HG03159 (cell line): ENCODE measurements around the gene FNIP2.
"Not testable (repeated sequence)": the region's sequence is repeated elsewhere in the genome, so short reads cannot be mapped to it uniquely, and the experiment has no call there.

ENCODE experiments used
- ATAC-seq: cut with Tn5 transposase; IDR thresholded peaks from one replicate; pipeline ENCODE4 v1.9.1; 2021; ENCODE audit warnings: mild to moderate bottlenecking, moderate library complexity; ENCODE audit not compliant: unreplicated experiment

FNIP2 gene

DNA sequence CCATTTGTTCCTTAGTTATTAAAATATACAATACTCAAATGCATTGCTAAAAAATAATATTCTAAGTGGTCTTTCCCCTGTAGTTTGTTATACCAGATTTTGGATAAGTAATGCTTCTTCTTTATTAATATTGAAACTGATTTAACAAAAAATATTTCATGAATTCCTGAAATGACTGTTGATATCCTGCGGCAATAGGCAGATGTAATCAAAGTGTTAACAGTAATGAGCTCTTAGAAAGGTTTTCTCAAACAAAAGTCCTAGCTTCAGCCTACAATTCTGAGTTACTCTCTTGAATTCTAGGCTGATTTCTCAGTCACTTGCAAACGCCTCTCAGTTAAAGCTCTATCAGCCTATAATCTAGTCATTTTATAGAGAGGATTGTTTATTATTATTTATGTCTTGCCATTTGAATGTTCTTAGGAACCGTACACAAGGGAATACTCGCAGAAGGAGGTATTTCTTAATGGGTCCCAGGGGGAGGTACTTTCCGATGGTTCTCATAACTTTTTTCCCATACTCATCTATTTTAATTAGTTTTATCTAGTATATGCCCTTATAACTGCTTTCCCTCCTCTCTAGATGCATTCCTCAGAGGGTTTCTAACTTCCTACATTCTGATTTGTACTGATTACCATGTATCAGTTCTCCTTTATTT lies 96.8 kb downstream of the FNIP2 start:
- no peak for ATAC-seq

DNA sequence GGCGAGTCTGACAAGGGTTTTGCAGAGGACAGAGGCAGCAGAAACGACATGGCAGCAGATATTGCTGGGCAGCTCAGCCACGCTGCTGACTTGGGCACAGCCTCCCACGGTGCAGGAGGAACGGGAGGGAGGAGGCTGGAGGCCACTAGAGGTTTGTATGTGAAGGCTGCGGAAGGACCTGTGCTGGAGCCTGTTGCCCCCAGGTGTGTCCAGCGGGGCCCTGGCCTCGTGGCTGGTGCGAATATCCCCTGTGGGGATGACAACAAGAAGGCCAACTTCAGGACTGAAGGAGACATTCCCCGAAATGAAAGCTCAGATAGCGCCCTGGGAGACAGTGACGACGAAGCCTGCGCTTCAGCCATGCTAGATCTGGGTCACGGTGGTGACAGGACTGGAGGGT lies 100.2 kb downstream of the FNIP2 start:
- no peak for ATAC-seq

DNA sequence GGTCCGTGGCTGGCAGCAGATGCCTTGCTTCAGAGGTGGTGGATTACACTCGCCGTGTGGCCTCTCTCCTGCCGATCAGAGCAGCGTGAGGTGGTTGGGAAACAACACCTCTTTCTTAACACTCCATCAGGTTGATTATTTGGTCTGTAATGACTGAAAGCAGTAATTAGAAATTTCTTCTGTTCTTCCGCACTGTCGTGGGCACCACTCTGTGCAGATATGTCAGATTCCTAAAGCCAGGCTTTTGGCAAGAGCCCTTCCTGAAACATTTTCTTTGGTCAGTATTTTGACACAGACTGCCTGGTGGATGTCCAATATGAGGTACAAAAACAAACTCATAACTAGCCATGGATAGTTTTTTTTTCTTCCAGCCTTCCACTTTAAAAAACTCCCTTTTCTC lies 100.9 kb downstream of the FNIP2 start:
- ATAC-seq = no peak

DNA sequence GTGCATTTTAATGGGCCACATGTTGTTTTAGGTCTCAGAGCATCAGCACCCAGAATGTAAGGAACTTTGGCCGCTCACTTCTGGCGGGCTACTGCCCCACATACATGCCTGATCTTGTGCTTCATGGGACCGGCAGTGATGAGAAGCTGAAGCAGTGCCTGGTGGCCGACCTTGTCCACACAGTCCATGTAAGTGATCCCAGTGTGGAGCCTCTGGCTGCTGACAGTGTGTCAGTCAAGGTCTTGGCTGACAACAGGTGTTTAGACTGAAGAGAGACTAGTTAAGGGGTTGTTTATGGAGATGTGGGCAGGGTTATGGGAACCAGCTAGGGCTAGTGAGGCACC lies 101.4 kb downstream of the FNIP2 start:
- no peak for ATAC-seq

DNA sequence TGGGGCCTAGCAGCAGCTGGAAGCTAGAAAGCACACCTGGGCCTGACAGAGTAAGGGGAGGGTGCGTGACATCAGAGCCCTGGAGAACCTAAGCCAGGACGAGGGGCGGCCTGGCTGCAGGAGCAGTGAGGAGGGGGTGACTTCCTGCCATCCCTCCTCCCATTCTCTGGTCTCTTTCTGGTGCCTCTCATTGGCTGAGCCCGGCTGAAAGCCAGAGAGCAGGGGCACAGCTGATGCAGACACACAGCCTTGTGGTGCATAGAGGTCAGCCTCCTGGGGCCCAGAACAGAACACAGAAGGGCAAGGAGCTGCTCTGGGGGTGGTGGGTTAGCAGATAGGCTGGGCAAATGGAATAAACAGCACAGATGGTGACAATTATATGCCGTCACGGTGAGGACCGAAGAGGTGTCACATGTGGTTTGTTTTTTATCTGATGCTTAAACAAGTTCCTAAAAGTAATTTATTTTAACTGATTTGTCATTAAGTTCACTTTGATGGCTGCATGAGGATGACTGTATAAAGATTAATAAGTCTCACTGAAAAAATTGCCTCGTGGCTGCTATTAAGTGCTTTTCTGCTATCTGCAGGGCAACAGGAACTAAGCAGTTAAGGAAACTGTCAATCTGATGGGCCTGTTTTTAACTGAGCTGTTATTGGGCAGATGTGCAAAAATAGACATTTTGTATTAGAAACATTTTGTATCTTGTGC lies 102.0 kb downstream of the FNIP2 start:
- ATAC-seq = no peak

DNA sequence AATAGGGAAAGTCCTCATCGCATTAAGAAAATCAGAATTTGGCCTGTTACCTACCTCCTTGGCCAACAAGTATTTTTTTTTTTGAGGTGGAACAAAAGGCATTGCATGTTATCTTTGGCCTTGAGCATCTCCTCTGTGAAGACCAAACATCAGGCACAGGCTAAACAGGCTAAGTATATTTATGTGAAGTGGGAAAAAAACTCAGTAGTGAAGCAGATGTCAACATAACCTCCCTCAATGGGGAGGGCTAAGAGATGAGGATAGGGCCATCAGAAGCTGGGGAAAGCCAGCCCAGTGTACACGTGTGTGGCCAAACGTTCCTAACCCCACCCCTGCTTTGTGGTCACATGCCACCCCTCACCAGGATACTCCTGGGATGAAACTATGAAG lies 102.5 kb downstream of the FNIP2 start:
- no peak for ATAC-seq

DNA sequence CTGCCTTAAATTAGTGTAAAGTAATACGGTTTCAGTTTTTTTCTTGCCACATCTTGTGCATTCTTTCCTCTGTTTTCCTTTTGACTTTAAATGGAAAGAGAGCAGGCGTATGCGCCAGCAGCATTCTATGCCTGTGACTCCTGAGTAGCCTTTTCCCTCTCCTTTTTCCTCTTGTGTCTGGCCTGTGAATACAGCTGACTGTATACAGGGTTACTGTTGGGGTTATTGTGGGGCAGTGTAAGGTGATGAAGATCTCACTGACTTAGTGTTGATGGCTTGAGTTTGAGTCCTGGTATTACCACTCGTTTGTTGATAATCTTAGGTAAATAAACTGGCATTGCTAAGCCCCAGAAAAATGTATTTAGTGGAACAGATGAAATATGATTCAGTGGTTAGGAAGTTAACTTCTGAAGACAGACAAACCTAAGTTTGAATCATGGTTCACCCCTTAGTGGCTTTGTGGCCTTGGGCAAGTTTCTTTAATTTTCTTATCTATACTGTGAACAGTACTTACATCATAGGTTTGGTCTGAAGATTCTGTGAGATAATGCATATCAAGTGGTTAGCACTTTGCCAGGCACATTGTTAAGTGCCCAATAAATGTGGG lies 105.1 kb downstream of the FNIP2 start:
- ATAC-seq = no peak

DNA sequence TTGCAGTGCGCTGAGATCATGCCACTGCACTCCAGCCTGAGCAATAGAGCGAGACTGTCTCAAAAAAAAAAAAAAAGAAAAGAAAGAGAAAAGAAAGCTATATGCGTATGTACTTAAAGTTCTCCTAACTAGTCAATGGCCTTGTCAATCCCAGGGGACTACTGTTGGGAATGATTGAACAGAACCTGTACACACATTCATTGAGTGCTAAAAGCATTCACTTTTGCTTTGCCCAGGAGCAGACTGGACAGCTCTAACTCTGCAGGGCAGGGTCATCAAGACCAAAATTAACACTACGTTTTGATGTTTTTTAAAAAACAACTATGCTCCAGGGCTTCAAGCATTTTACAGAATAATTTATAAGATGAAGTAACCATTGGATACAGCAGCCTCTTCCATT lies 106.2 kb downstream of the FNIP2 start:
- no peak for ATAC-seq

DNA sequence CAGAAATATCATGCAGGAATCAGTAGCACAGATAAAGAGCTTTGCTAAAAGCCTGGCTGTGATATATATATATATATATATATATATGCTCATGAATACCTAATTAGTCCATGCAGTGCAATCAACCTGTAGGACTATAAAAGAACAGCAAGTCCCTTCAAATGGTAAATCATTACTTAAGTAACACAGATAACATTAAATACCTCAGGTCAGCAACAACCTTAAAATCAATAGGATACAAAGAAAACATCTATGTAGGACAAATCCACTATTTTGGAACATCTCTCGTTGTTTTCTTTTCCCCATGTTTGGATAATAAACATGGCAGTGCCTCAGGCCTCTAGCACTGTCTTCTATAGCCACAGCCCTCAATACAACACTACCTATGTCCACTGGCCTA lies 106.6 kb downstream of the FNIP2 start:
- ATAC-seq = no peak

DNA sequence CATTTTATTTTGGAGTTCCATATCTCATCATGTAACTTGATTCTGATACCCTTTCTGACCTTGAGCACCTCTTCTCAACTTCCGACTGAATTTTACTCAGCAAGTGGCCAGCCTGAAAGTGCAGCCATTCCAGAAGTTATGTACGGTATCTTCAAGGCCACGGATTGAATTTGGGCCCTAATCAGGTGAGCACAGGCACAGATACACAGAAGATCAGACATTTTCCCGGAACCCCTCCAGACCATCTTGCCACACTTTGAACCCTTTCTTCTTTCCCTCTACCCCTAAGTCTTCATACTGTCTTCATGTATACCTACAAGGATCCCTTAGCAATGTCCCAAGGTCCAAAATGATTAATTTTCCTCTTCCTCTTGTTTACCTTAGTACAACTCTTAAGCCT lies 108.2 kb downstream of the FNIP2 start:
- ATAC-seq = no peak

DNA sequence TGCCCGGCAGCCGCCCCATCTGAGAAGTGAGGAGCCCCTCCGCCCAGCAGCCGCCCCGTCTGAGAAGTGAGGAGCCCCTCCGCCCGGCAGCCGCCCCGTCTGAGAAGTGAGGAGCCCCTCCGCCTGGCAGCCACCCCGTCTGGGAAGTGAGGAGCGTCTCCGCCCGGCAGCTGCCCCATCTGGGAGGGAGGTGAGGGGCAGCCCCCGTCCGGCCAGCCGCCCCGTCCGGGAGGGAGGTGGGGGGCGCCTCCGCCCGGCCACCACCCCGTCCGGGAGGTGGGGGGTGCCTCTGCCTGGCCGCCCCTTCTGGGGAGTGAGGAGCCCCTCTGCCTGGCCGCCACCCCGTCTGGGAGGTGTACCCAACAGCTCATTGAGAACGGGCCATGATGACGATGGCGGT lies 113.3 kb downstream of the FNIP2 start:
- ATAC-seq = not testable (repeated sequence)

DNA sequence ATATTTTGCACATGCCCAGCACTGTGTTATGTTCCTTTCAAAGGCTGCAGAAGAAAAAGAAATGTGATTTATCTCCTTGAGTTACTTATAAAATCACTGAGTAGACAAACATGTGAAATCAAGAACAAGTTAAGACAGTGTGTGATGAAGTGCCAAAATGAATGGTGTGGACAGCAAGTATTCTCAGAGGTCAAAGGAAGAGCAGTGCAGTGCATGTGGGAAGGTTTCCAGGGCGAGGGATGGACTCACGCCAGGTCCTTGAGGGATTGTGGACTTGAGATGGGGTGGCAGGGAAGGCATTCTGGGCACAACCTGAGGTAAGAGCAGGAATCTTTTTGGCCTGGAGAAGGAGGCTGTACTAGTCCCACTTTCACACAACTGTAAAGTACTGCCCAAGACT lies 115.5 kb downstream of the FNIP2 start:
- no peak for ATAC-seq

DNA sequence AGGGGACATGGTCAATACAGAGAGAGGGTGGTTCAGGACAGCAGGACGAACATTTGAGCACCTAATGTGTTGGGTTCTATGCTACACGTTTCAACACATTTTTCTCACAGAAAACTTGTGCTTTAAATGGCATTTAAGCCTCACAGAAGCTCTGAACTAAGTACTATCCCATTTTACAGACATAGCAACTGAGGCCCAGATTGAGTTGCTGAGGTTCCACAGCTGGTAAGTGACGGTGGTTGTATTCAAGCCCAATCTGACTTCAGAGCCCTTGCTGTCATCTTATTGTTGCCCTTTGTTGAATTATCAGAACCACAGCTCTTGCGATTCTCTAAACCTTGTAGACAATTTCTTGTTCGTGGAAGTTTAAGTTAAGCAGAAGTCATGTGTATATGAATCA lies 116.7 kb downstream of the FNIP2 start:
- ATAC-seq = no peak

DNA sequence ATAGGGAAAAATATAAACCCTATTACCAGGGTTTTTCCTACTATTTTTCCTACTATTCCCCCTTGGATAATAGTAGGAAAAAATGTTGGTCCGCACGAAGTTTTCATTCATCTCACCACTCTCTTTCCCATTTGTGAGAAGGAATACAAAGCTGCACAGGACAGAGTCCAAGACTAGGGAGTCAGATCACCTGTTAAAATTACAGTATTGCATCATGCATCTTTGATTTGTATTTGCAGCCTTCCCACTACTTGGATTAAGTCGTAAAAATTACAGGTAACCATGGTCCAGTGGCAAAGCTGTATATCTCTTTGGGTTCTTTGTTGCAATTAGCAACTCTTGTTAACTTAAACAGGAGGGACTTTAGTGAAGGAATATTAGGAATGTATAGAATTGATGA lies 121.5 kb downstream of the FNIP2 start:
- no peak for ATAC-seq

DNA sequence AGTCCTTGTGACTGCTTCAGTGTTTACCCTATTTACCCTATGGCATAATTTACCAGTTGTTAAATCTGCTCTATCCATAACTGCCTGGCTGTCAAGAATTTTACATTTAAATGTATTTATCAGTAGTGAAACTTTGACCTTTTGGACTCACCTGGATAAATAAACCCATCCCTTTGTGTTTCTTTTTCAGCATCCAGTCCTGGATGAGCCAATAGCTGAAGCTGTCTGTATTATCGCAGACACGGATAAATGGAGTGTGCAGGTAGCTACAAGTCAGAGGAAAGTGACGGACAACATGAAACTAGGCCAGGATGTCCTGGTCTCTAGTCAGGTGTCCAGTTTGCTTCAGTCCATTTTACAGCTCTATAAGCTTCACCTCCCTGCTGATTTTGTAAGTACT lies 122.4 kb downstream of the FNIP2 start:
- ATAC-seq = no peak

DNA sequence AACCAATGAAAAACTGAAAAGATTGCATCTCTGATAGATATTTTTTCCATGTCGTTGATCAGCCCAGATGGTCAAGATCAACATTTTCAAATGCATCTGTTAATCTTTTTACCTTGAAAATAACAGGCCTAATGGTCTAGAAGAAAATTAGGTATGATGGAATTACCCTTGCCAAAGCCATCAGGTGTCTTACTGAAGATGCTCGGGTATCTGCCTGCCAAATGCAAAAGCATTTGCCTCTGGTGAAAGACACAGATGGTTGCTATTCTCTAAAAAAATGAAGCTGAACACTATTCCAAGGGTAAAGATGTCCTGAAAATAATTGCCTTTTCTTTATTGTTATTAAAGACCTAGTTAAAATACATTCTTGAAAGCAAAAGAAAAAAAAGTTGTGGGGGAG lies 126.0 kb downstream of the FNIP2 start:
- ATAC-seq = no peak

DNA sequence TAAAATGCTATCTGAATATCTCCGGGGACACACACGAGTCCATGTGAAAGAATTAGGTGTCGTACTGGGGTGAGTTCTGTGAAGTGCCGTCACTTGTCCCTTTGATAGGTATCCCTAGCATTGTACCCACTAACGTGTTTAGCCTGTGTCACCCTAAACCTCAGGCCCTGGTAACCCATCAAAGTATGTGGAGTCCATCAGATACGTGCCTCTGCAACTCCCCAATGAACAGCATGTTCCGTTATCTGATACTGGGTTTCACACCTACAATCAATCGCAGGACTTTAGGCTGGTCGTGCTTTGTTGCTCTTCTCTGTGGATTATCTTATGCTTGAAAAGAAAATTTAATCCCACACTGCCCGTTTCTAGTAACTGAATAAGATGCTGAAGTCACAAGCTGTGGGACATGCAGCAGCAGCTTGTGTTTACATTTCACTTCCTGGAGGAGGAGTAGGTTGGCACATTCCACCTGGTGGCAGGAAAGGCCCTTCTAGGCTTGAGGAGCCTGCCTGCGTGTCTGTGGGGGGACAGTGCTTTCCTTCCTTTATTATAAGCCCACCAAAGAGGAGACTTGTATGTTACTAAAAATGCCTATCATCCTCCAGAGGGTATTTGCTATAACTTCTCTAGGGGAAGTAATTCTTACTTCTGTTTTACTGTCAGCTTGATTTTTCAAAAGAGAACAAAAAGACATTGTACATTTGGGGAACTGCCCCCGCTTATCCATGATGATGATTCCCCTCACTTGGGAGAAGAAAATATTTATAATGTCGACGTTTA lies 127.2 kb downstream of the FNIP2 start:
- ATAC-seq = no peak

DNA sequence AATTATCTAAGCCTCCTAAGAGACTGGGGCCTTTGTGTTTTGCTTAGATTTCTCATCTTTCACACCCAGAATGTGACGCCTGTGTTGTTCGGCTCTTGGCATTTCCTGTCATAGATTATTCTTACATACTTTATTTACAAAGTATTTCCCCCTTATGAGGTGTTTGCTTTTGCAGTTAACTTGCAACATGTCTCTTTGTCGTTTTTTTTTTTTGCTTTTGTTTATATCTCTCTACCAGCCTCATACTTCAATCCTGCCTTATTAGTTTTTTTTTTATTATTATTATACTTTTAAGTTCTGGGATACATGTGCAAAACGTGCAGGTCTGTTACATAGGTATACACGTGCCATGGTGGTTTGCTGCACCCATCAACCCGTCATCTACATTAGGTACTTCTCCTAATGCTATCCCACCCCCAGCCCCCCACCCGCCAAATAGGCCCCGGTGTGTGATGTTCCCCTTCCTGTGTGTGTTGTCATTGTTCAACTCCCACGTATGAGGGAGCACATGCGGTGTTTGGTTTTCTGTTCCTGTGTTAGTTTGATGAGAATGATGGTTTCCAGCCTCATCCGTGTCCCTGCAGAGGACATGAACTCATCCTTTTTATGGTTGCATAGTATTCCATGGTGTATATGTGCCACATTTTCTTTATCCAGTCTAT lies 127.9 kb downstream of the FNIP2 start:
- ATAC-seq = not testable (repeated sequence)

DNA sequence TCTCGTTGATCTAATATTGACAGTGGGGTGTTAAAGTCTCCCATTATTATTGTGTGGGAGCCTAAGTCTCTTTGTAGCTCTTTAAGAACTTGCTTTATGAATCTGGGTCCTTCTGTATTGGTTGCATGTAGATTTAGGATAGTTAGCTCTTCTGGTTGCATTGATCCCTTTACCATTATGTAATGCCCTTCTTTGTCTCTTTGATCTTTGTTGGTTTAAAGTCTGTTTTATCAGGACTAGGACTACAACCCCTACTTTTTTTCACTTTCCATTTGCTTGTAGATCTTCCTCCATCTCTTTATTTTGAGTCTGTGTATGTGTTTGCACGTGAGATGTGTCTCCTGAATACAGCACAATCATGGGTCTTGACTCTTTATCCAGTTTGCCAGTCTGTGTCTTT lies 131.6 kb downstream of the FNIP2 start:
- ATAC-seq = not testable (repeated sequence)

DNA sequence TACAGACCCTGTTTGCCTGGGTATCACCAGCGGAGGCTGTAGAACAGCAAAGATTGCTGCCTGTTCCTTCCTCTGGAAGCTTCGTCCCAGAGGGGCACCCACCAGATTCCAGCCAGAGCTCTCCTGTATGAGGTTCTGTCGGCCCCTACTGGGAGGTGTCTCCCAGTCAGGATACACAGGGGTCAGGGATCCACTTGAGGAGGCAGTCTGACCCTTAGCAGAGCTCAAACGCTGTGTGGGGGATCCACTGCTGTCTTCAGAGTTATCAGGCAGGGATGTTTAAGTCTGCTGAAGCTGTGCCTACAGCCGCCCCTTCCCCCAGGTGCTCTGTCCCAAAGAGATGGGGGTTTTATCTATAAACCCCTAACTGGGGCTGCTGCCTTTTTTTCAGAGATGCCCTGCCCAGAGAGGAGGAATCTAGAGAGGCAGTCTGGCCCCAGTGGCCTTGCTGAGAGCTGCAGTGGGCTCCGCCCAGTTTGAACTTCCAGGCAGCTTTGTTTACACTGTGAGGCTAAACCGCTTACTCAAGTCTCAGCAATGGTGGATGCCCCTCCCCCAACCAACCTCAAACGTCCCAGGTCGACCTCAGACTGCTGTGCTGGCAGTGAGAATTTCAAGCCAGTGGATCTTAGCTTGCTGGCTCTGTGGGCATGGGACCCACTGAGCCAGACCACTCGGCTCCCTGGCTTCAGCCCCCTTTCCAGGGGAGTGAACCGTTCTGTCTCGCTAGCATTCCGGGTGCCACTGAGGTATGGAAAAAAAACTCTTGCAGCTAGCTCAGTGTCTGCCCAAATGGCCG lies 133.7 kb downstream of the FNIP2 start:
- ATAC-seq = not testable (repeated sequence)

DNA sequence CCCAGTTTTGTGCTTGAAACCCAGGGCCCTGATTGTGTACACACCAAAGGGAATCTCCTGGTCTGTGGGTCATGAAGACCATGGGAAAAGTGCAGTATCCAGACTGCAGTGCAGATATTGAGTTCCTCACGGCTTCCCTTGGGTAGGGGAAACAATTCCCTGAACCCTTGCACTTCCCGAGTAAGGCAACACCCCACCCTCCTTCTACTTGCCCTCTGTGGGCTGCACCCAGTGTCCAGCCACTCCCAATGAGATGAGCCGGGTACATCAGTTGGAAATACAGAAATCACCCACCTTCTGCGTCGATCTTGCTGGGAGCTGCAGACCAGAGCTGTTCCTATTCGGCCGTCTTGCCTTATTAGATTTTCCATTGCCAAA lies 134.2 kb downstream of the FNIP2 start:
- no peak for ATAC-seq
